Measurements from ENCODE around the gene JAKMIP1.
A peak's percentile ranks its signal among the peaks of the same experiment; 100 is the strongest.
"Not testable (repeated sequence)": the region's sequence is repeated elsewhere in the genome, so short reads cannot be mapped to it uniquely, and the experiment has no call there.

The JAKMIP1 gene

DNA sequence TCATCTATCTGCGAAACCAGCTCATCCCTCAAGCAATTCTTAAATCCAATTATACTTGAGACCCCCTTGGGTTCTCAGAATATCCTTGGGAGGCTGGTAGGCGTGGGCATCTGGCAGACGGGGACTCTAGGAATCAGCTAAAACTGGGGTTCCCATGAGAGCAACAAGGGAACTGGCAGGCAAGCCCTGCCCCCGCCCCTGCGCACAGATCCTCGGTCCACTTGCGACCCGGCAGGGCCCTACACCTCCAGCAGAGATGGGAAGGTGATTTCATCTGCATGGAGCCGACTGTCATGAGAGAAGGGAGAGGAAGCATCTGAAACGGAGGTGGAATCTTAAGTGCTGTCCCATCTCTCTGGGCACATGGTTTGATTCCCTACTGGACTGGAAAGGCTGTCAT is 172.2 kb downstream of the JAKMIP1 start:
- FAIRE-seq: no peak

DNA sequence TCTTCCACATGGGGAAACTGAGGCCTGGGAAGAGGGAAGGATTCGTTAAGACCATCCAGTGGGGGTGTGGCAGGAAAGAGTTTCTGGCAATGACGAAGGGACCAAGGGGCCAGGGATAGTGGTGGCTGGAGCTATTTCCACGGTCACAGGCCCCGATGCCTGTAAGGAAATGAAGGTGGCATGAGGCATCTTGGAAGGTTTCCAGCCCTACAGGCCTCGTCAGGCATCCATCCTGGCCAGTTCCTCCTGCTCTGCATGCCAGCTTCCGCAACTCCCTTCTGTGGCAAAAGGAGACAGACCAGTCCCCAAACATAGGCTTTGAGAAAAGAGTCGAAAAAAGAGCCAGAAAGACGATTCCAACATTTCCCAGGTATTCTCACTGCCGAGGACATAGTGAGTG is 173.0 kb downstream of the JAKMIP1 start:
- no peak for FAIRE-seq

DNA sequence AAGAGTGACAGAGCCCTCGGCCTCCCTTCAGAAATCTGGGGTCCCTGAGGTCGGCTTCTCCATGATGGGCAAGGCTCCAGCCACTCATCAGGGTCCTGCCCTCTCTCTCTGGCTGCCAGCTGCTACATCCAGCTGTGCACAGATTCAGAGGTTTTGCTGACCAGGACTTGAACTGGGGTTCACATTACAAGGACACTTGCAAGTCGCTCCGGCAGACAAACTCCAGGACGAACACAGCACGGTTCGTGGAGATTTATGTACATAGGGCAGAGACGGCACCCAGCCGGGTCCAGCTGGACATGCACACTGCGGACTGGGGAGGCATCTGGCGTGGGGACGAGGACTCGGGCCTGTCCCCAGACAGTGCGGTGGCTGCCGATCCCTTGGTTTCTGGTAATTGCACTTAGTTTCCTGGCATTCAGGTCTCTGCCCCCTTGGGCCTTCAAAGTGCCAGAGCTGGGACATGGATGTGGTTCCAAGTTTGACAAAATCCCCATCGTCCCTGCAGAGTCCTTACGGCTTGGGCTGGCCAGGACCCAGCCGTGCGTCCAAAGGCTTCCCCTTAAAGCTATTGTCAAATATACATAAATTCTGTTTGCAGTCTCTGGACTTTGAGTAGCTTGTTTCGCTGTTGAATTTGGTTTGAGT is 175.9 kb downstream of the JAKMIP1 start:
- no peak for FAIRE-seq

DNA sequence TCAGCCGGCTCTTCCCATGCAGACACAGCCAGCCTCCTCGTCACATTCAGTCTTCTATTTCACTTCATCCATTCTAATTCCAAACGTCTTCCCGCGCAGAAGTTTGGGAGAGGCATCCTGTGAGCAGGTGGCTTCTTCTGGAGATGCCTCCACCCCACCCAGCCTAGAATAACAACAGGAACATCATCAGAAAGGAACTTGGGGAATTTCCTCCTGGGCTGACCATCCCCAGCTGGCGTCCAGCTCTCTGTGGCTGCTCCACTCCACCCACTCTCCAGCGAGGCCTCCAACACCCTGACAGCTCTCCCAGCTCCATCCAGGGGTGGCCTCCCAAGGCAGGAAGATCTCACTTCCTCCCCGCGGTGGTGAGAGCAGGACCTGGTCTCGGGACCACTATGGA is 176.6 kb downstream of the JAKMIP1 start:
- no peak for FAIRE-seq

- no peak for FAIRE-seq
Observed at GRCh38 chr4:6022607-6023288, 177.6 kb downstream of the JAKMIP1 start.

DNA sequence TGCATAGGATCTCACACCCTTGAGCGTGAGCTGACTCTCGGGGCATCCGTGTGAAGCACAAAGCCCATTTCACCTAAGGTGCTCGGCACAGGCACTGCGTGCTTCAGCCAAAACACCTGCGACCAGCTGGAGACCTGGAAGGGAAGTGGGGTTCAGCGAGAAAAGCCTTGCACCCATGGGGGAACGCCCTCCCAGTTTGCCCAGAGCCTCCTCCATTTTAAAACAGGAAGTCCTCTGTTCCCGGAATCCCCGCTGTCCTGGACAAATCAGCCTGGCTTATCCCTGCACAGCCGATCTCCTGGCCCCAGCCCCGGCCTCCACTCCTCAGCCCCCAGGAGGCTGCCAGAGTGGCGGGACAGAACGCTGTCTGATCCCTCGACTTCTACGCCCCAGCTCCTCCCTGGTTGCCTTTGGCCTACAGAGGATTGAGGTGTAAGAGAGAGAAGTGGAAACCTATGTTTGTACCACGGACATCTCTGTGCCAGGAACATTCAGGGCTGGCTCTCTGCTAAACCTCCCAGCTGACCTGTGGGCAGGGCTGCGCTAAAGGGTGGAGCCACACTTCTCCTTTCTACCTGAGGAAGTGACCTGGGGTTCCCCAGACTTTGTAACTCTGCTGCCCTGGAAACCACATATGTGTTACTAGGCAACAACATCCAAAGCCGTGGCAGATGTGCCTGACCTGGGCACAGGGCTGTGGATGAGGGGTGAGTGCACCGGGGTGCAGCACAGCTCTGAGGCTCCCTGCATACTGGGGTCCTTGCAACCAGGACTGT is 178.3 kb downstream of the JAKMIP1 start:
- FAIRE-seq: no peak

DNA sequence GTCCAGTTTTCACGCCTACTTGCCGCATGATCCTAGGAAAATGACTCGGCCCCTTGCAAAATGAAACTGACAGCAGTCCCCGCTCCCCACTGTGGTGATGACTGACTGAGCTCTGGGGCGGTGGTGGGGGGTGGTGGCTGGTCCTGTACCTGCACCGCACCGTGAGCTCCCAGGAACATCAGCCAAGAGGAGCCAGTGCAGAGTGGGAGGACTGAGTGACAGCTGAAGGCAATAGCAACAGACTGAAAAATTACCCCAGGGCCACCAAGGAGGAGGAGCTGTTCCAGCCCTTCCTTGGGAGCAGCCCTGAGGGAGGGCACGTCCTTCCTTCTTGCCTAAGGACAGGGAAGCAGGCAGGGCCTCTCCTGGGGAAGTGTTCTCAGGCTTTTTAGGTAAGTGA is 179.7 kb downstream of the JAKMIP1 start:
- FAIRE-seq: no peak

- FAIRE-seq: peak; percentile 59
Observed at GRCh38 chr4:6019316-6020263, 180.8 kb downstream of the JAKMIP1 start.

DNA sequence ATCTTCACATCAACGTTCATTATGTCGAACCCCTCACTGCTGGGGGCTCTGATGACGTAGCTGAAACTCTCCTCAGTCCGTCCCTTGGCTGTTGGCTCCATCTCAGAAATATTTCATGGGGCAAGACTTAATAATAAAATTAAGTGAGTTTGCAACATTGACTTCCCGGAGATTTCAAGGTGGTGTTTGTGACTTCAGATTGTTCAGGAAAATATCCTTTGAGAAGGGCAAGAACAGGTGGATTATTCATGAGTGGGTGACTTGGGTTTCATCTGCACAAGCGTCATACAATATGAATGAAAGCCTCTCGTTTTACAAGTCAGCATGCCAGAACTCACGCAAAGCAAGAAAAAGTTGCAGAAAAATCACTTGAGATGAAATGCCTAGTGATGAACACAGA is 182.0 kb downstream of the JAKMIP1 start, which contains the start of gene C4orf50:
Gene C4orf50, minus strand, starts transcription at position 101 of the 400 bp plus-strand sequence.
- no peak for FAIRE-seq

- no peak for FAIRE-seq
Observed at GRCh38 chr4:6017800-6018199, 182.5 kb downstream of the JAKMIP1 start.

DNA sequence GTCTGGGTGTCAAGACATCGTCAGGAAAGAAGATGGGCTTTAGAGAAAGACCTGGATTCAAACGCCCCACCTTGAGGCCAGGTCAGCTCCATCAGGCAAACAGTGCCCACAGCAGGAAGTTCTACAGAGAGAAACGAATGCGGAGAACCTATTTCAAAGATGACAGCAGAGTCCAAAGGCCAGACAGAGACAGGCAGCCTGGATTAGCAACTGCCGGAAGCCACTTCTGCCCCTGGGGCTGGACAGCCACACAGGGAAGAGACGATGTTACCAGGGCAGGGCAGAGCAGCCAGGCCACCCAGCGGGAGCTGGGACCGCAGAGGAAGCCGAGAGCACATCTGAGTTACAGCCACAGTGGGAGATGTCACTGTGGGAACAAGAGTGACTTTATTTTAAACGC is 183.3 kb downstream of the JAKMIP1 start:
- FAIRE-seq: no peak

- FAIRE-seq: no peak
Observed at GRCh38 chr4:6013564-6013963, 186.8 kb downstream of the JAKMIP1 start.

DNA sequence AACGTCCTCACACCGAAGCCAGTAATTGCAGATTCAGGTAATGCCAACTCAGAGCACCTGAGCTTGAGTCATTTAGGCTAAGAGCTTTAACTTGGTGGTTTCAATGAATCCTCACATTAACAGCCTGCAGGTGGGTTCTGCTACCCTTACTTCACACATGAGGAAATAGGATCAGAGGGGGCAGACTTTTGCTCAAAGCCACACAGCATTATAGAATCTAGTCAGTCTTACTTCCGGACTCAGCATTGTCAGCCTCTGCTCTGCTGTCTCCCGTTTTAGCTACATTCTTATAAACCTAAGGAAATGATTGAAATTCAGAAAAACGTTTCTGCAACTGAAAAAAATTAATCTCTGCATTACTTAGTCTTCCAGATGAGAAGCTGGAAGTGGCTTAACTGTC is 188.1 kb downstream of the JAKMIP1 start:
- FAIRE-seq: no peak

GRCh38 chr4:6011686-6012085 is 188.7 kb downstream of the JAKMIP1 start:
- FAIRE-seq: no peak

- no peak for FAIRE-seq
Observed at GRCh38 chr4:6011271-6011671, 189.1 kb downstream of the JAKMIP1 start.

DNA sequence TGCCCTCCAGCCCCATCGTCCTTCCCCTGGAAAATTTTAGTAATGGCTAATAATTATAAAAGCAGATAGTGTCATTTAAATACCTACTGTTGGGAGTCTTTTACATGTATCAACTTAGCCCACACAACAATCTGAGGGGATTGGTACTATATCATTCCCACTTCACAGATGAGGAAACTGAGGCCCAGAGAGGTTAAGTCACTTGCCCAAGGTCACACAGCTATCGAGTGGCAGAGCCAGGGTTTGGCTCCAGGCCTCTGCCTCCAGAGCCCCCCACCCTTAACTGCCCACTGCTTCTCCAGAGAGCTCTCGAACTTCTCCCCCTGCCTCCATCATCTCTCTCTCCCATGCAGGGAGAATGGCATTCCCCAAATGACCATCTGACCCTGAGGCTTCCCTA is 189.6 kb downstream of the JAKMIP1 start:
- FAIRE-seq: no peak

GRCh38 chr4:6009452-6009851 is 190.9 kb downstream of the JAKMIP1 start:
- FAIRE-seq: no peak

- no peak for FAIRE-seq
Observed at GRCh38 chr4:6008766-6009385, 191.5 kb downstream of the JAKMIP1 start.

DNA sequence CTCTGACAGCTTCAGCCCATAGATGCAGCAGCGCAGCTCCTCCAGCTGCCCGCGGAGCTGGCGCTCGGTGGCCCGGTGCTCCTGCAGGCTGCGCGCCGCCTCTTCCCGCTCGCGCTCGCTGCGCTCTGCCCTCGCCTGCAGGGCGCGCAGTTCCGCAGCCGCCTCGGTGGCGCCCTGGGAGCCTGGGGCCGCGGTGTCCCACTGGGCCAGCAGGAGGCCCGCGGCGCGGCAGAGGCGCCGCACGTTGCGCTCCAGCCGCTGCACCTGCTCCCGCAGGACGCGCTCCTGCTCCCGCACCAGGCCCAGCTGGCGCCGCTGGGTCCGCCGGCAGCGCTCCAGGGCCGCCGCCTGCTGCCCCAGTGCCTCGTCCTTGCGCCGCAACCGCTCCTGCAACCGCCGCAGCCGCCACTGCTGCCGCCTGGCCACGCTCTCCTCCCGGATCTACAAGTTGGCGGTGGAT is 192.2 kb downstream of the JAKMIP1 start:
- no peak for FAIRE-seq

DNA sequence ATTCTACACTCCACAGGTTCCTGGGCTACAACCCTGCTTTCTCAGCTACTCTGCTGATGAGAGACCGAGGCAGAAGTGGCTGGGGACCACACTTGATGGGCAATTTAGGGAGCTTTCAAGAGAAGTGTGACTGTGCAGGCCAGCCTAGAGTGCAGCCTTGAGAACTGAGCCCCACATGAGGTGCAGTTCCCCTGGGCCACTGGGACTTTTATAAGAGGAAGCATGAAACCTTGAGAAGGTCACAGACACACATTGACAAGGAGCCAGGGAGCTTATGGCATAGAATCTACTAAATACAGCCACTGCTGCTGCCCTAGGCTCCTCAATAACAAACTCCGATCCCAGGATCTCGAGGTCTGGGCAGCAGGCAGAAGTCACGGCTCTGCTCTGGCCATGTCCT is 195.2 kb downstream of the JAKMIP1 start:
- no peak for FAIRE-seq

DNA sequence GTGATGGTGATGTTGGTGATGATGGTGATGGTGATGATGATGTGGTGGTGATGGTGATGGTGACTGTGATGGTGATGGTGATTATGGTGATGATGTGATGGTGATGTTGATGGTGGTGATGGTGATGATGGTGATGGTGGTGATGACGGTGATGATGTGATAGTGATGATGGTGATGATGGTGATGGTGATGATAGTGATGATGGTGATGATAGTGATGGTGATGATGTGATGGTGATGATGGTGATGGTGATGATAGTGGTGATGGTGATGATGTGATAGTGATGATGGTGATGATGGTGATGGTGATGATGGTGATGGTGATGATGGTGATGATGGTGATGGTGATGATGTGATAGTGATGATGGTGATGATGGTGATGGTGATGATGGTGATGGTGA is 196.9 kb downstream of the JAKMIP1 start:
- FAIRE-seq: not testable (repeated sequence)

DNA sequence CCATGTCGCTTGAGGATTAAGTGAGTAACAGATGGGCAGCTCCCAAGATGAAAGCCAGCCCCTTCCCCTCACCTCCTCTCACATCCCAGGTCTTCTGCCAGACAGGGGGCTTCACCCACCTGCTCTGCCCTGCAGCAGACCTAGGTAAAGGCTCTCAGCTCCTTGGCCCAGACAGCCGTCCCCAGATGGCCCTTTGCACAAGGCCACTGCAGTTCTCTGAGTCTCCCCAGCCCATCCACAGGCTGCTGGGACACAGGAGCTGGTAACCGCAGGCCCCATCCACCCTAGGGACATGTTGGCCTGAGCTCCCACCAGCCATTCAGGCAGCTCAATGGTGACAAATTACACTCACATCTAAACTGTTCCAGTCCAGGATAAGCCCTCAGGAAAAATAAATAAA is 197.4 kb downstream of the JAKMIP1 start:
- FAIRE-seq: no peak

Measured in TTC549 (cell line).